HTERT RPE-1 (cell line): ENCODE results near the gene MFGE8.
"Not testable (repeated sequence)": the region's sequence is repeated elsewhere in the genome, so short reads cannot be mapped to it uniquely, and the experiment has no call there.

Experiments used
- in situ Hi-C: fragments of 300-500 bp; cut with MboI; formaldehyde crosslinking; loops from 4 replicates; pipeline ENCODE4 v1.14.3; 2020; ENCODE audit warnings: low sequenced_read_pairs

The MFGE8 gene

DNA sequence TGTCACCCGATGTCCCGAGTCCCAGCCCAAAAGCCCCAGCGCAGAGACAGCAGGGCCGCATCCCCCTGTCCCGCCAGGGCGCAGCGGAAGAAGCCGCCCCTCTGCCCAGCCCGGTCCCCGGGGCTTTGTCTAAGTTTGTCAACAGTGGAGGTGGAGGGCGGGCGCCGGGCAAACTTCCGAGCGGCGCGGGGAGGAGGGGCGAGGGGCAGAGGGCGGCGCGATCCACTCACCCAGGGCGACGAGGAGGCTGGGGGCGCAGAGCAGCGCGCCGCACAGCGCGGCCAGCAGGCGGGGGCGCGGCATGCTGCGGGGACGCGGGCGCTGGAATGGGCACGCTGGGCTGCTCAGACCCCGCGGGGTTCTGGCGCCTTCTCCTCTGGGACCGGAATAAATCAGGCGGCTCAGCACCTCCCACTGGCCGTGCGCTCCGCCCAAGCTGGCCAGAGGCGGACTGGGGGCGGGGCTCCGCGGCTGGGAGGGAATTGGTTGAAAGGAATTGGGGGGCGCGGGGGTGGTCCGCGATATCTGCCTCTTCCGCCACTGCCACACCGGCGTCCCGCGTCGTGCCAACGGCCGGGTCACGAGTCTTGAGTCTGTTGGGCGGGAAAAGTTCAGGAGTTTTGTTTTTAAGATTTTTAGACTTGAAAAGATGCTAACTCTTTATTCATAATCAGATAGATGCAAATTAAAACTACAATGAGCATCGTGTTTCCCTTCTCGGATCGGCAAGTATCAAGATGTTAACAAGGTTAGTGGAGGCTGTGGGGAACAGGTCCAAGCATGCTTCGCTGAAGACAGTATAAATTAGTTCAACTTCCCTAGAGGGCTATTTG is at the start of gene MFGE8:
TSS of gene MFGE8 (minus strand) at position 363 of the 833 bp plus-strand sequence. CDS start at position 303, 60 bp downstream.
- in situ Hi-C loops: no loop called here

- in situ Hi-C loops: no loop called here
Measured at GRCh38 chr15:88959445-88959844, 46.3 kb upstream of the MFGE8 start.

DNA sequence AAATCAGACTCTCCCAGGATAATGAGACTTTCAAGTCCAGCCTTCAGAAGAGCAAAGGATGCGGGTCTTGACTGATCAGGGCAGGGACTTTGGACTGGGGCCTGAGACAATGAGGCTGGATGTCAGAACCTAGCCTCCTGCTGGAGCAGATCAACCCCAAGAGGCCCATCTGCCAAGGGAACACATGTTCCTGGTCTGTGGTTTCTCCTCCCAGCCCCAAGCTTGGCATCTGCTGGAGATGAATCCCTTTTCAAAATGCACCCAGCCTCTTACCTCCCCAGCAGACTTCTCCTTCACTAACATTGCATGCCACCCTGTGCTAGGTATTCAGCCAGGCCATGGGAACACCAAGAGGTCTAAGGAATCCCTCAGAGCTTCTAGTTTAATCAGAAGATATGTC is 43.7 kb upstream of the MFGE8 start:
- in situ Hi-C loops: no loop called here

DNA sequence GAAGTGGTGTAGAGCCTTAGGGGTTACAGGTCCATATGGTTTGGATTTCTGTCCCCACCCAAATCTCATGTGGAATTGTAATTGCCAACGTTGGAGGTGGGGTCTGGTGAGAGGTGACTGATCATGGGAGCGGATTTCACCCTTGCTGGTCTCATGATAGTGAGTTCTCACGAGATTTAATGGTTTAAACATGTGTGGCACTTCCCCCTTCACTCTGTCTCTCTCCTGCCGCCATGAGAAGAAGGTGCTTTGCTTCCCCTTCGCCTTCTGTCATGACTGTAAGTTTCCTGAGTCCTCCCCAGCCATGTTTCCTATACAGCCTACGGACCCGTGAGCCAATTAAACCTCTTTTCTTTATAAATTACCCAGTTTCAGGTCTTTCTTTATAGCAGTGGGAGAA is 43.1 kb upstream of the MFGE8 start:
- in situ Hi-C loops: no loop called here

DNA sequence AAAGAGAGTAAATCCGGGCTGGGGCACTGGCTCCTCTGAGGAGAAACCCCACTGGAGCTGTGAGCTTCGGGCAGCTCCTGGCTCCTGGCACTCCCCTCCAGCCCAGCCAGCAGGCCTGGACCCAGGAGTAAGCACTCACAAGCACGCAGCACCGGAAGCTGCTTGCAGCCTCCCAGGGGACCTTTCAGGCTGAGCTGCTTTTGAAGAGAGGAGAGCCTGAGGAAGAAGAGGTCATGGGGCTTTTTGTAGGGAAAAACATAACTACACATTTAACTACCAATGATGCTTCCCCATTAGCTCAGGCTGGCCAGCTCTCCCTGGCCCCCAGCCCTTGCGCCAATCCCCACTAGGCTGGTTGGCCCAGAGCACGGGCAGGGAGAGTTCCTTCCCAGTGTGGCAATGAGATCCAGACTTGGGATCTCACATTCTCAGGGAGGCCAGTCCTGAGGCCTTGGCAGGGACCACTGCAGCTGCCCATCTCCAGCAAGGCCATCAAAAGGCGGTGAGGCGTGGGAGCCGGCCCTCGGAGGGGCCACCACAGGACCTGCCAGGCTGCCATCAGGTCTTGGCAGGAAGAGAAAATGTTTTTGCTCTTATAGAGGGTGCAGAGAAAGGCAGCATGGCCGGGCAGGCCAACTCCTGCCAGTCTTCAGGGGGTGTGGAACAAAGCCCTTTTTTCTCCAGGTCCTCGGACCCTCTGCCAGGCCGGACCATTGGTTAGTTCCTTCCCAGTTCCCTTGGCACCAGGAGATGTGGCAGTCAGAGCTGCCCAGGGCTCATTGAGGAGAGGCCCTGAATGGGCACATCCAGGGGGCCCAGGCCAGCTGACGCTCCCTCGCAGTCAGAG is 41.5 kb upstream of the MFGE8 start:
- in situ Hi-C loops: no loop called here

- in situ Hi-C loops: no loop called here
Measured at GRCh38 chr15:88950600-88951160, 37.5 kb upstream of the MFGE8 start.

- in situ Hi-C loops: no loop called here
Measured at GRCh38 chr15:88949734-88950400, 36.7 kb upstream of the MFGE8 start.

- in situ Hi-C loops: no loop called here
Measured at GRCh38 chr15:88940110-88940675, 27.0 kb upstream of the MFGE8 start.

DNA sequence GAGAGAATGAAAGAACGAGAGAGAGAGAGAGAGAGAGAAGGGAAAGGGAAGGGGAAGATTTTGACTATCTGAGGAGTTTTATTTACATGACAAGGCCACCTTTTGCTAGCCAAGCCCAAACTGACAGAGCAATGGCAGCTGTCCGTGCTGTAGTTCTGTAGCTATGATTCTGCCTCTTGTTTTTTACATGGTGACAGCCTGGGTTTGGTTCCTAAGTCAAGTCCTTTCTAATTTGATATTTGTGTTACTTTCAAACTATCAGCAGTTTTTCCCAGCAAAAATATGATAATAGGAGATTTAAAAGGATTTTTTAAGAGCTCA is 26.3 kb upstream of the MFGE8 start:
- in situ Hi-C loops: no loop called here

GRCh38 chr15:88938802-88939485 is 25.8 kb upstream of the MFGE8 start:
- in situ Hi-C loops: no loop called here

DNA sequence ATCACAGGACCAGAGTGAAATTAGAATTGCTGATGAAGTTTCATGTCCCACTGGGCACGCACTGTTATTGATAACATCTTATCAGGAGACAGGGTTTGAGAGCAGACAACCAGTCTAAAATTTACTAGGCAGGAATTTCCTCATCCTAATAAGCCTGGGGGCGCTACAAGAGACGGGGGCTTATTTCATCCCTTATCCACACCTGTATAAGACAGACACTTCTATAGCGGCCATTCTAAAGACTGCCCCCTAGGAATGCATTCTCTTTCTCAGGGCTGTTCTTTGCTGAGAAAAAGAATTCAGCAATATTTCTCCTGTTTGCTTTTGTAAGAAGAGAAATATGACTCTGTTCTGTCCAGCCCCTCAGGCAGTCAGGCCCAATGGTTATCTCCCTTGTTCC is 21.3 kb upstream of the MFGE8 start:
- in situ Hi-C loops: not testable (repeated sequence)

DNA sequence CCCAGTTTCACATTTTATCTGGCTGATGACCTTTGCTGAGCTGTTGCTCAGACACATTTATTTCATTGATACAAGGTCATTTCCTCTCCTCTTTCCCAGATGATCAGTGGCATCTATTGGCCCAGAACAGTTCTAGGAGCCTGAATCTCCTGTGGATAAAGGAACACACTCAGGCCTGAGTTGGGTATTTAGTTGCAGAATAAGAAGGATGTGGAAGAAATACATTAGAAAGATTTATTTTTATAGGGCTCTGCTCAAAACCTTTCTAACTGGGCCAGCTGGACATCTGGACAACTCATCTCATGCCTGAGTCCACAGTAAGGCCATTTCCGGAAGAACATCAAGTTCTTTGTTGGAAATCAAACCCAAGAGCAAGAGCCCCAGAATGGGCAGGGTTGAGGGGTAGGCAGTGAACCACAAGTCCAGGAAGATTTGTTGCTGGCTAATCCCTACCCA is 19.7 kb upstream of the MFGE8 start:
- in situ Hi-C loops: no loop called here

- in situ Hi-C loops: no loop called here
Measured at GRCh38 chr15:88932271-88932874, 19.2 kb upstream of the MFGE8 start.

- in situ Hi-C loops: no loop called here
Measured at GRCh38 chr15:88930579-88930978, 17.4 kb upstream of the MFGE8 start.

- in situ Hi-C loops: not testable (repeated sequence)
Measured at GRCh38 chr15:88929358-88930098, 16.3 kb upstream of the MFGE8 start.

- in situ Hi-C loops: not testable (repeated sequence)
Measured at GRCh38 chr15:88928192-88928591, 15.0 kb upstream of the MFGE8 start.

- in situ Hi-C loops: not testable (repeated sequence)
Measured at GRCh38 chr15:88925648-88926047, 12.5 kb upstream of the MFGE8 start.

DNA sequence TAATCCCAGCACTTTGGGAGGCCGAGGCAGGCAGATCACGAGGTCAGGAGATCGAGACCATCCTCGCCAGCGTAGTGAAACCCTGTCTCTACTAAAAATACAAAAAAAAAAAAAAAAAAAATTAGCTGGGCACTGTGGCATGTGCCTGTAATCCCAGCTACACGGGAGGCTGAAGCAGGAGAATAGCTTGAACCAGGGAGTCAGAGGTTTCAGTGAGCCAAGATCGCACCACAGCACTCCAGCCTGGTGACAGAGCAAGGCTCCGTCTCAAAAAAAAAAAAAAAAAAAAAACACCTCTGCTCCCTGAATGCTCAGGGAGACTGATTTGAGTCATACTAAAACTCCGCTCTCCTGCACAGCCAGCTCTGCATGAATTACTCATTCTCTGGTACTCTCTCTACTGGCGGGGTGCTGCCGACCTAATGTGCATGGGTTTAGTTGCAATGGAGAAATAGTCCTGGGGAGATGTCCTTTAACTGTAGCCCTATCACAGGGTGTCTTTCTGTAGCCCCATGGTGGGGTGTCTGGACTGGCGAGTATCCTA is 7.8 kb upstream of the MFGE8 start:
- in situ Hi-C loops: not testable (repeated sequence)
